Chondrocyte (in vitro differentiated cells): ENCODE measurements around the gene AQP12B. TPM values are rescaled to one million over a fixed set of nuclear protein-coding genes. Genes with fewer than 3 reads are reported as not detected.
A peak's percentile ranks its signal among the peaks of the same experiment; 100 is the strongest.
"Not testable (repeated sequence)": the region's sequence is repeated elsewhere in the genome, so short reads cannot be mapped to it uniquely, and the experiment has no call there.

ENCODE experiments used
- DNase-seq: peaks from one replicate; pipeline ENCODE4 v3.0.0; 2021; ENCODE audit warnings: mixed read lengths, low spot score
- H3K27ac Mint-ChIP-seq: one replicate; pipeline ENCODE4 v1.8.0; 2021; ENCODE audit warnings: mild to moderate bottlenecking, moderate library complexity, mixed read lengths; ENCODE audit not compliant: unreplicated experiment
- H3K27me3 Mint-ChIP-seq: 2 replicates; pipeline ENCODE4 v1.8.0; 2021; ENCODE audit warnings: low read depth, mixed read lengths
- H3K36me3 Mint-ChIP-seq: 2 replicates; pipeline ENCODE4 v1.8.0; 2021; ENCODE audit warnings: low read depth, mixed read lengths
- H3K4me1 Mint-ChIP-seq: 2 replicates; pipeline ENCODE4 v1.8.0; 2021; ENCODE audit warnings: low read depth, mild to moderate bottlenecking, mixed read lengths
- H3K4me3 Mint-ChIP-seq: one replicate; pipeline ENCODE4 v1.8.0; 2021; ENCODE audit warnings: mild to moderate bottlenecking, moderate library complexity, mixed read lengths; ENCODE audit not compliant: unreplicated experiment
- H3K9me3 Mint-ChIP-seq: 2 replicates; pipeline ENCODE4 v1.8.0; 2021; ENCODE audit warnings: low read depth, mixed read lengths
- CTCF ChIP-seq: fragments of 200-600 bp; sonication (generic); IDR thresholded peaks from 2 replicates; pipeline ENCODE4 v1.5.0; 2021; ENCODE audit warnings: antibody characterized with exemption, mild to moderate bottlenecking, moderate library complexity
- total RNA-seq: library from RNA; stranded (reverse); gene quantifications from 3 replicates; pipeline ENCODE4 v1.2.1, GENCODE V29; 2021

AQP12B gene
- total RNA-seq, 1 donor from 2014 or later, result not detected

- Mint-ChIP-seq H3K4me3 (no peak overlapping the region), H3K27ac (no peak overlapping the region), H3K36me3 (no peaks in the 10 kb centered on the region), H3K9me3 (no peaks in the 10 kb centered on the region), H3K4me1 (no peaks in the 10 kb centered on the region), H3K27me3 (peaks cover 26% of the 10 kb centered on the region)
- peak; percentile 67 for DNase-seq
- TF ChIP-seq CTCF, result no peak
Measured at GRCh38 chr2:240688553-240688919, 5.9 kb upstream of the AQP12B start.

- Mint-ChIP-seq H3K4me1 (no peaks in the 10 kb centered on the region), H3K4me3 (no peak overlapping the region), H3K27me3 (peaks cover 26% of the 10 kb centered on the region), H3K27ac (no peak overlapping the region), H3K36me3 (no peaks in the 10 kb centered on the region), H3K9me3 (no peaks in the 10 kb centered on the region)
- DNase-seq, result peak; percentile 75
- no peak for TF ChIP-seq CTCF
Measured at GRCh38 chr2:240687741-240688552, 5.3 kb upstream of the AQP12B start.

- no peak for DNase-seq
- no peak overlapping the region for H3K27ac Mint-ChIP-seq
Measured at GRCh38 chr2:240687045-240687740, 4.5 kb upstream of the AQP12B start.

GRCh38 chr2:240686460-240686859, 3.8 kb upstream of the AQP12B start:
- no peak overlapping the region for H3K4me3 Mint-ChIP-seq
- no peaks in the 10 kb centered on the region for H3K9me3 Mint-ChIP-seq
- no peak for DNase-seq
- H3K36me3 Mint-ChIP-seq, result no peaks in the 10 kb centered on the region
- H3K27ac Mint-ChIP-seq, result no peak overlapping the region
- TF ChIP-seq CTCF, result no peak
- H3K27me3 Mint-ChIP-seq, result peaks cover 26% of the 10 kb centered on the region
- H3K4me1 Mint-ChIP-seq, result no peaks in the 10 kb centered on the region

More at GRCh38 chr2:240687045-240687740, 4.5 kb upstream of the AQP12B start:
- H3K4me3 Mint-ChIP-seq, result no peak overlapping the region
- H3K9me3 Mint-ChIP-seq, result no peaks in the 10 kb centered on the region
- H3K27me3 Mint-ChIP-seq, result peaks cover 26% of the 10 kb centered on the region
- H3K36me3 Mint-ChIP-seq, result no peaks in the 10 kb centered on the region
- H3K4me1 Mint-ChIP-seq, result no peaks in the 10 kb centered on the region
- no peak for TF ChIP-seq CTCF

DNA sequence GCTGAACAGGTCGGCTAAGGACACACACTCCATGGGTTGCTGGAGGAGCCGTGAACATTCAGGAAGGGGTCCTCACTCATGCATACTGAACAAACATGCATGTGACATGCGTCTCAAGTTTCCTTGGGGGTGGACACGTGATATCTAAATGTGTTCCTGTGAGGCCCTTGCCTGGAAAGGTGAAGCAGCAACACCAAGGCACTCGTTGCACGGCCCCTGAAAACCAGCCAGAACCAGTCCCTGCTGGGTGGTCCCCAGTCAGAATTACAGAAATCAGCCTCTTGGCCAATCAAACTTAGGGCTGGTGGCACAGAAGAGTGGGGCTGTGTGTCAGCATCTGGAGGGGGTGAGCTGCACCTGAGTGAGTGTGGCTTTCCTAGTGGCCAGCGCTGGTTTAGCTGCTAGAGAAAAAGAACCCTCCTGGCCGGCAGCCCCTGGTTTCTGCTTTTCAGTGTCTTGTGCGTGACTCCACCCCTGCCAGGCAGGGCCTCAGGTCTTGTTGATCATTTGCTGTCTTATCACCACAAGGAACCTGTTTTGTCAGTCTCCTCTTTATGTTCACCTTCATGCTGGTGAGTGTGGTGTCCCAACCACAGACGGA, 3.2 kb upstream of the AQP12B start:
- no peak for DNase-seq
- no peak overlapping the region for H3K27ac Mint-ChIP-seq
- no peaks in the 10 kb centered on the region for H3K4me1 Mint-ChIP-seq
- H3K36me3 Mint-ChIP-seq, result no peaks in the 10 kb centered on the region
- H3K4me3 Mint-ChIP-seq, result no peak overlapping the region
- TF ChIP-seq CTCF, result no peak
- no peaks in the 10 kb centered on the region for H3K9me3 Mint-ChIP-seq
- H3K27me3 Mint-ChIP-seq, result peaks cover 26% of the 10 kb centered on the region

DNA sequence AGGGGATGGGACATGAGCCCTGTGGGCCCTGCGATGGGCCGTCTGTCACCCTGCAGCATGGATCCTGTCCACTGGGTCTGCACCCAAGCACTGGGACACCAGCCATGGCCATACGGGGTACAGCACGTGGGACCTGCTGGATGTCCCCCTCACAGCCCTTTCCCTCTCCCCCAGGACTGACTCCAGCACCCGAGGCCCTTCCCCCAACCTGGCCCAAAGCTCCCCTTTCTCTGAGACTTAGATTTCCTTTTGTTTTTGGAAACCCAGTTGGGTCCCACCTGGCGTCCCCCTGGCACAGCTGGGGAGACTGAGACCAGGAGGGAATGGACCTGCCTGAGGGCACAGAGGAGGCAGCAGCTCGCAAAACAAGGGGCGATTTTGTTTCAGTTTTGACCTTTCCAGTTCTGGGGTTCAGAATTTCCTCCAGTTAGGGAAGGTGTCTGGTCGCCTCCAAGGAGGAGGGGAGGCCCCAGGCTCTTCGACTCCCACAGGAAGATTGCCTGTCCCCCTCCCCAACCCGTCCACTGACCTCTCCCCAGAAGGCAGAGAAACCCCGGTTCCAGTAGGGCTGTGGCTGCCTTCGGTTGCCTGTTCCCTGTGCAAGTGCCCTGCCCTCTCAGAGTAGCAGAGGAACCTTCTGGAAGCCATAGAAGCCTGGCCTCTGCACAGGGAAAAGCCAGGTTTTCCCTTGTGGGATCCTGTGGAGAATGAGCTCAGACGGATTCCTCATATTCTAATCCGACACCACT, 1.5 kb upstream of the AQP12B start:
- H3K4me1 Mint-ChIP-seq, H3K9me3 Mint-ChIP-seq, H3K27ac Mint-ChIP-seq, DNase-seq, H3K36me3 Mint-ChIP-seq, H3K4me3 Mint-ChIP-seq: not testable (repeated sequence)
- H3K27me3 Mint-ChIP-seq, result peaks cover 21% of the 10 kb centered on the region

DNA sequence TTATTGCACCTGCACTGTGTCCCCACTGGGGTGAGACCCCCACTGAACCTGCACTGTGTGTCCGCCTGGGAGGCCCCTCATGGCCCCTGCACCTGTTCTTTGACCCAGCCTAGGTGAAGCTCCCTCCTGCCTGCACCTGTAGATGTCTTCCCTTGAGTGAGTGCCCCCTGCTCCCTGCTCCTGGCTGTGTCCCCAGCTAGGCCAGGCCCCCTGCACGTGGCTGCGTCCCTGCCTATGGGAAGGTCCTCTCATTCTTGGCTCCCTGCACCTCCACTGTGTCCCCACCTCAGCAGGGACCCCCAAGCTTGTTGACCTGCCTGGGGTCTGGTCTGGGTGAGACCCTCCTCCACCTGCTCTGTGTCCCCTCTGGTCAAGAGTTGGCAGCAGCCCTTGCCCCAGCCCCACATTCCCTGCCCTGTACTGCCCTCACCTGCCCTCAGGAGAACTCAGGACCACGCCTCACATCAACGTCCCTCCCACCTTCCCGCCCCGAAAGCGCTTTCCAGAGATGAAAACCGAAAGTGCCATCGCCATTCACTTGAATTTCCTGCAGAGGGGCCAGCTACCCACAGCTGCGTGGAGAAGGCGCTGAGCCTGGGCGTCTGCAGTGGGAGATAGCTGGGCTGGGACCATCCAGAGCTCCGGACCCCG, 769 bp upstream of the AQP12B start:
- H3K36me3 Mint-ChIP-seq, H3K4me3 Mint-ChIP-seq, H3K4me1 Mint-ChIP-seq, H3K9me3 Mint-ChIP-seq, H3K27ac Mint-ChIP-seq, DNase-seq: not testable (repeated sequence)
- peaks cover 21% of the 10 kb centered on the region for H3K27me3 Mint-ChIP-seq
